SH-SY5Y (cell line): ENCODE data around the gene DOC2A.

Experiments
- GATA2 ChIP-seq: IDR thresholded peaks from 2 replicates; pipeline ENCODE4 v1.6.1; 2011; ENCODE audit warnings: mild to moderate bottlenecking, low read depth, low read length
- GATA3 ChIP-seq: IDR thresholded peaks from 2 replicates; pipeline ENCODE4 v1.6.1; 2011; ENCODE audit warnings: low read depth, mild to moderate bottlenecking, low read length, moderate library complexity

GRCh38 chr16:29990883-29991570, 19.8 kb downstream of the DOC2A start:
- TF ChIP-seq GATA2 (no peak), GATA3 (no peak)
